WTC11 (cell line): ENCODE results near the gene TAGLN3. TPM values are rescaled to one million over a fixed set of nuclear protein-coding genes. Genes with fewer than 3 reads are reported as not detected.

ENCODE experiments used
- ATAC-seq: fragments of 200-7000 bp; cut with Tn5 transposase; 2 replicates; pipeline ENCODE4 v1.10.0; 2021; ENCODE audit warnings: mild to moderate bottlenecking, moderate library complexity
- CTCF ChIA-PET: fragments of 300-600 bp; sonication (Branson Sonifier 250); formaldehyde crosslinking; loops from one replicate; lab custom pipeline; 2021; ENCODE audit warnings: antibody characterized with exemption; lab: Charles Lee
- POLR2A ChIA-PET: fragments of 350-600 bp; sonication (Branson Sonifier 250); formaldehyde crosslinking; loops from one replicate; lab custom pipeline; 2021; ENCODE audit warnings: antibody characterized with exemption; lab: Charles Lee
- DNase-seq: peaks from one replicate; pipeline ENCODE4 v3.0.0; 2021; ENCODE audit warnings: low spot score
- H3K27ac Mint-ChIP-seq: 2 replicates; pipeline ENCODE4 v1.8.0; 2021; ENCODE audit warnings: mixed read lengths
- H3K27me3 Mint-ChIP-seq: 2 replicates; pipeline ENCODE4 v1.8.0; 2021; ENCODE audit warnings: low read depth, mild to moderate bottlenecking, moderate library complexity, mixed read lengths
- H3K36me3 Mint-ChIP-seq: 2 replicates; pipeline ENCODE4 v1.8.0; 2021; ENCODE audit warnings: mixed read lengths
- H3K4me1 Mint-ChIP-seq: 2 replicates; pipeline ENCODE4 v1.8.0; 2022; ENCODE audit warnings: mixed read lengths
- H3K4me3 Mint-ChIP-seq: 2 replicates; pipeline ENCODE4 v1.8.0; 2021; ENCODE audit warnings: mild to moderate bottlenecking, moderate library complexity, mixed read lengths
- H3K9me3 Mint-ChIP-seq: 2 replicates; pipeline ENCODE4 v1.8.0; 2021; ENCODE audit warnings: mixed read lengths
- CBFB ChIP-seq: sonication (generic); formaldehyde crosslinking; IDR thresholded peaks from 2 replicates; pipeline ENCODE4 v1.8.1; 2022; ENCODE audit warnings: mild to moderate bottlenecking, low read depth, missing genetic modification reagents
- CREB1 ChIP-seq: sonication (generic); formaldehyde crosslinking; IDR thresholded peaks from 2 replicates; pipeline ENCODE4 v1.8.0; 2023; ENCODE audit warnings: mild to moderate bottlenecking, missing genetic modification reagents
- CREM ChIP-seq: sonication (generic); formaldehyde crosslinking; IDR thresholded peaks from 2 replicates; pipeline ENCODE4 v1.8.1; 2022; ENCODE audit warnings: mild to moderate bottlenecking, missing genetic modification reagents, moderate library complexity
- E2F5 ChIP-seq: sonication (generic); formaldehyde crosslinking; IDR thresholded peaks from 2 replicates; pipeline ENCODE4 v1.8.1; 2022; ENCODE audit warnings: mild to moderate bottlenecking, moderate library complexity, missing genetic modification reagents
- EMX1 ChIP-seq: fragments of 250-450 bp; sonication (Bioruptor Pico); IDR thresholded peaks from 2 replicates; pipeline ENCODE4 v1.8.0; 2021; ENCODE audit warnings: mild to moderate bottlenecking
- ETV6 ChIP-seq: sonication (generic); formaldehyde crosslinking; IDR thresholded peaks from 2 replicates; pipeline ENCODE4 v1.8.1; 2022; ENCODE audit warnings: mild to moderate bottlenecking, missing genetic modification reagents
- HMGXB4 ChIP-seq: sonication (generic); formaldehyde crosslinking; IDR thresholded peaks from 2 replicates; pipeline ENCODE4 v1.8.1; 2023; ENCODE audit warnings: mild to moderate bottlenecking, moderate library complexity, missing genetic modification reagents
- JAZF1 ChIP-seq: fragments of 250-450 bp; sonication (Bioruptor Pico); IDR thresholded peaks from 2 replicates; pipeline ENCODE4 v1.9.0; 2021; ENCODE audit warnings: moderate library complexity, mild to moderate bottlenecking, inconsistent platforms
- MAX ChIP-seq: sonication (generic); formaldehyde crosslinking; IDR thresholded peaks from 2 replicates; pipeline ENCODE4 v1.8.0; 2022; ENCODE audit warnings: mild to moderate bottlenecking, missing genetic modification reagents
- MLX ChIP-seq: sonication (generic); formaldehyde crosslinking; IDR thresholded peaks from 2 replicates; pipeline ENCODE4 v1.8.1; 2023; ENCODE audit warnings: mild to moderate bottlenecking, missing genetic modification reagents, moderate library complexity
- MXD4 ChIP-seq: fragments of 250-450 bp; sonication (Bioruptor Pico); IDR thresholded peaks from 2 replicates; pipeline ENCODE4 v1.8.0; 2021; ENCODE audit warnings: mild to moderate bottlenecking, moderate library complexity, borderline replicate concordance
- NFATC4 ChIP-seq: fragments of 250-450 bp; sonication (Bioruptor Pico); IDR thresholded peaks from 2 replicates; pipeline ENCODE4 v1.9.0; 2021; ENCODE audit warnings: mild to moderate bottlenecking
- RELA ChIP-seq: sonication (generic); formaldehyde crosslinking; IDR thresholded peaks from 2 replicates; pipeline ENCODE4 v1.8.1; 2022; ENCODE audit warnings: missing genetic modification reagents, mild to moderate bottlenecking, borderline replicate concordance
- SOX15 ChIP-seq: fragments of 250-450 bp; sonication (Bioruptor Pico); IDR thresholded peaks from 2 replicates; pipeline ENCODE4 v1.9.0; 2021; ENCODE audit warnings: mild to moderate bottlenecking
- ZBTB21 ChIP-seq: sonication (generic); formaldehyde crosslinking; IDR thresholded peaks from 2 replicates; pipeline ENCODE4 v1.8.1; 2023; ENCODE audit warnings: mild to moderate bottlenecking, missing genetic modification reagents, borderline replicate concordance
- ZNF138 ChIP-seq: sonication (generic); formaldehyde crosslinking; conservative IDR thresholded peaks from 2 replicates; pipeline ENCODE4 v1.8.1; 2022; ENCODE audit warnings: mild to moderate bottlenecking, moderate library complexity, missing genetic modification reagents
- ZNF219 ChIP-seq: sonication (generic); formaldehyde crosslinking; IDR thresholded peaks from 2 replicates; pipeline ENCODE4 v1.8.0; 2023; ENCODE audit warnings: missing genetic modification reagents, mild to moderate bottlenecking, borderline replicate concordance
- ZNF263 ChIP-seq: sonication (generic); formaldehyde crosslinking; IDR thresholded peaks from 2 replicates; pipeline ENCODE4 v1.8.1; 2022; ENCODE audit warnings: low read depth, mild to moderate bottlenecking, moderate library complexity, missing genetic modification reagents
- ZNF423 ChIP-seq: fragments of 250-450 bp; sonication (Bioruptor Pico); IDR thresholded peaks from 2 replicates; pipeline ENCODE4 v2.1.2; 2022; ENCODE audit warnings: mild to moderate bottlenecking, moderate library complexity
- ZNF425 ChIP-seq: fragments of 250-450 bp; sonication (Bioruptor Pico); conservative IDR thresholded peaks from 2 replicates; pipeline ENCODE4 v1.9.0; 2021; ENCODE audit warnings: mild to moderate bottlenecking
- total RNA-seq: library from RNA; stranded (reverse); gene quantifications from 3 replicates; pipeline ENCODE4 v1.2.3, GENCODE V29; 2021
- TF ChIP-seq, protein P1 (sequence below): sonication (generic); formaldehyde crosslinking; IDR thresholded peaks from 2 replicates; pipeline ENCODE4 v1.8.1; 2022; ENCODE audit warnings: missing genetic modification reagents, borderline replicate concordance
- TF ChIP-seq, protein P2 (sequence below): sonication (generic); formaldehyde crosslinking; IDR thresholded peaks from 2 replicates; pipeline ENCODE4 v1.8.1; 2023; ENCODE audit warnings: mild to moderate bottlenecking, missing genetic modification reagents
- TF ChIP-seq, protein P3 (sequence below): sonication (generic); formaldehyde crosslinking; IDR thresholded peaks from 2 replicates; pipeline ENCODE4 v1.8.1; 2022; ENCODE audit warnings: low read depth, mild to moderate bottlenecking, moderate library complexity, missing genetic modification reagents, borderline replicate concordance

Gene TAGLN3
- total RNA-seq, 1 experiment from 2014 or later = 2.8 TPM

DNA sequence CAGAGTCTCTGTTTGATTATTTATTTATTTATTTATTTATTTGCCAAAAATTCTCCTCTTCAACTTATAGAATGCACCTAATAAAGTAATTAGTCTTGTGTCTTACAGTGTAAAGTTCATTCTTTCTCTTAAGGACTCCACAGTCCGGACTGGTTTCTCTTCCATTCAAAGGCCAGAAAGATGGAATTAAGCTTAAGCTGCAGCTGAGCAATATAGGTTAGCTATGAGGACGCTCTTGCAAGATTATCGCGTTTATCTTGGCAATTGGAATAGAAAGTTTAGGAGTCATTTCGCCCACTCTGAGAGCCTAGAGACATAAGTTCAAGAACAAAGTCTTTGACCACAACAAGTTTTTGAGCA is 15.0 kb downstream of the TAGLN3 start:
- Mint-ChIP-seq H3K9me3 (no peaks in the 10 kb centered on the region), H3K36me3 (no peaks in the 10 kb centered on the region), H3K4me3 (no peak overlapping the region), H3K4me1 (peaks cover 9% of the 10 kb centered on the region; the same call in 1 of the 2 replicates), H3K27me3 (no peaks in the 10 kb centered on the region), H3K27ac (no peak overlapping the region)
- peak; percentile 14 for ATAC-seq
- ChIA-PET POLR2A (interaction anchor here (1.3 to 1.7 kb wide), 3 partner anchors 15 to 35 kb away, joined by 4 to 6 read pairs (median 4); partner anchors contain the start of genes ABHD10 and TAGLN3), CTCF (interaction anchor here (0.5 to 3.4 kb wide), 79 partner anchors 8 to 1665 kb away, joined by 3 to 150 read pairs (median 5); partner anchors contain the start of genes ABHD10, TAGLN3 and TMPRSS7)
- no peak for DNase-seq
- TF ChIP-seq ETV6 (CRISPR knock-in tag) = no peak
- no peak for TF ChIP-seq JAZF1 (CRISPR knock-in tag)
- TF ChIP-seq MLX (CRISPR knock-in tag) = no peak
- TF ChIP-seq ZBTB21 = no peak
- TF ChIP-seq MAX = no peak
- no peak for TF ChIP-seq CREB1 (CRISPR knock-in tag)
- TF ChIP-seq, protein P1, sequence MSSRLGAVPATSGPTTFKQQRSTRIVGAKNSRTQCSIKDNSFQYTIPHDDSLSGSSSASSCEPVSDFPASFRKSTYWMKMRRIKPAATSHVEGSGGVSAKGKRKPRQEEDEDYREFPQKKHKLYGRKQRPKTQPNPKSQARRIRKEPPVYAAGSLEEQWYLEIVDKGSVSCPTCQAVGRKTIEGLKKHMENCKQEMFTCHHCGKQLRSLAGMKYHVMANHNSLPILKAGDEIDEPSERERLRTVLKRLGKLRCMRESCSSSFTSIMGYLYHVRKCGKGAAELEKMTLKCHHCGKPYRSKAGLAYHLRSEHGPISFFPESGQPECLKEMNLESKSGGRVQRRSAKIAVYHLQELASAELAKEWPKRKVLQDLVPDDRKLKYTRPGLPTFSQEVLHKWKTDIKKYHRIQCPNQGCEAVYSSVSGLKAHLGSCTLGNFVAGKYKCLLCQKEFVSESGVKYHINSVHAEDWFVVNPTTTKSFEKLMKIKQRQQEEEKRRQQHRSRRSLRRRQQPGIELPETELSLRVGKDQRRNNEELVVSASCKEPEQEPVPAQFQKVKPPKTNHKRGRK (CRISPR knock-in tag) = no peak
- TF ChIP-seq, protein P2, sequence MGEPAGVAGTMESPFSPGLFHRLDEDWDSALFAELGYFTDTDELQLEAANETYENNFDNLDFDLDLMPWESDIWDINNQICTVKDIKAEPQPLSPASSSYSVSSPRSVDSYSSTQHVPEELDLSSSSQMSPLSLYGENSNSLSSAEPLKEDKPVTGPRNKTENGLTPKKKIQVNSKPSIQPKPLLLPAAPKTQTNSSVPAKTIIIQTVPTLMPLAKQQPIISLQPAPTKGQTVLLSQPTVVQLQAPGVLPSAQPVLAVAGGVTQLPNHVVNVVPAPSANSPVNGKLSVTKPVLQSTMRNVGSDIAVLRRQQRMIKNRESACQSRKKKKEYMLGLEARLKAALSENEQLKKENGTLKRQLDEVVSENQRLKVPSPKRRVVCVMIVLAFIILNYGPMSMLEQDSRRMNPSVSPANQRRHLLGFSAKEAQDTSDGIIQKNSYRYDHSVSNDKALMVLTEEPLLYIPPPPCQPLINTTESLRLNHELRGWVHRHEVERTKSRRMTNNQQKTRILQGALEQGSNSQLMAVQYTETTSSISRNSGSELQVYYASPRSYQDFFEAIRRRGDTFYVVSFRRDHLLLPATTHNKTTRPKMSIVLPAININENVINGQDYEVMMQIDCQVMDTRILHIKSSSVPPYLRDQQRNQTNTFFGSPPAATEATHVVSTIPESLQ (CRISPR knock-in tag) = no peak
- no peak for TF ChIP-seq CBFB (CRISPR knock-in tag)
- TF ChIP-seq, all 79 proteins: peak for 0

- no peaks in the 10 kb centered on the region for H3K36me3 Mint-ChIP-seq
- POLR2A ChIA-PET = no interaction called here
- TF ChIP-seq MXD4 (CRISPR knock-in tag) (no peak), ZNF425 (CRISPR knock-in tag) (no peak), ETV6 (CRISPR knock-in tag) (no peak), CREM (no peak), RELA (CRISPR knock-in tag) (no peak), CREB1 (CRISPR knock-in tag) (no peak), EMX1 (CRISPR knock-in tag) (no peak), ZNF138 (CRISPR knock-in tag) (no peak), SOX15 (CRISPR knock-in tag) (no peak), ZNF219 (CRISPR knock-in tag) (no peak), E2F5 (CRISPR knock-in tag) (no peak), HMGXB4 (CRISPR knock-in tag) (no peak), NFATC4 (CRISPR knock-in tag) (no peak), ZNF263 (CRISPR knock-in tag) (no peak), ZNF423 (CRISPR knock-in tag) (no peak)
- TF ChIP-seq, protein P3, sequence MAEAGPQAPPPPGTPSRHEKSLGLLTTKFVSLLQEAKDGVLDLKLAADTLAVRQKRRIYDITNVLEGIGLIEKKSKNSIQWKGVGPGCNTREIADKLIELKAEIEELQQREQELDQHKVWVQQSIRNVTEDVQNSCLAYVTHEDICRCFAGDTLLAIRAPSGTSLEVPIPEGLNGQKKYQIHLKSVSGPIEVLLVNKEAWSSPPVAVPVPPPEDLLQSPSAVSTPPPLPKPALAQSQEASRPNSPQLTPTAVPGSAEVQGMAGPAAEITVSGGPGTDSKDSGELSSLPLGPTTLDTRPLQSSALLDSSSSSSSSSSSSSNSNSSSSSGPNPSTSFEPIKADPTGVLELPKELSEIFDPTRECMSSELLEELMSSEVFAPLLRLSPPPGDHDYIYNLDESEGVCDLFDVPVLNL (CRISPR knock-in tag) = no peak
Observed at GRCh38 chr3:112017091-112017490, 18.4 kb downstream of the TAGLN3 start.

More at GRCh38 chr3:112017091-112017490, 18.4 kb downstream of the TAGLN3 start:
- no peaks in the 10 kb centered on the region; the same call in 1 of the 2 replicates for H3K27me3 Mint-ChIP-seq
- peaks cover 10% of the 10 kb centered on the region for H3K9me3 Mint-ChIP-seq
- H3K27ac Mint-ChIP-seq = no peak overlapping the region
- CTCF ChIA-PET = interaction anchor here (0.9 to 2.7 kb wide), 2 partner anchors 26 to 28 kb away, joined by 3 to 12 read pairs; no protein-coding TSS in a partner anchor
- ATAC-seq = no peak
- H3K4me3 Mint-ChIP-seq = no peak overlapping the region
- peaks cover 9% of the 10 kb centered on the region; the same call in 1 of the 2 replicates for H3K4me1 Mint-ChIP-seq
- no peak for DNase-seq
